ENCODE data around the gene RNF208. TPM values are rescaled to one million over a fixed set of nuclear protein-coding genes. Genes with fewer than 3 reads are reported as not detected.

Gene RNF208
- total and polyA plus RNA-seq, 2 donors (not counting 1 experiment from before 2014, with no cell fraction given) = 1.1 to 1.4 TPM

- Histone ChIP-seq H3K4me3 (ENCODE audit: control extremely low read depth in 1 of 5, extremely low read depth in 1 of 5, insufficient read depth in 1 of 5, low read depth in 2 of 5, low read length in 4 of 5) (no peak overlapping the region), H3K27ac (ENCODE audit: low read length in 2 of 2) (no peak overlapping the region), H3K9ac (ENCODE audit: low read length) (no peak overlapping the region), H3K9me3 (ENCODE audit: control extremely low read depth in 1 of 3, control insufficient read depth in 2 of 3, insufficient read depth in 1 of 3, low read length in 2 of 3) (peaks cover 0 to 3% (median 0%) of the 10 kb centered on the region in 3 donors), H3K4me1 (ENCODE audit: control insufficient read depth in 2 of 2, insufficient read depth in 2 of 2, low read length in 2 of 2) (peaks cover 26 to 40% of the 10 kb centered on the region in 2 donors), H3K36me3 (replicated peaks in 1 of 2; ENCODE audit: control extremely low read depth in 1 of 2, control insufficient read depth in 1 of 2, extremely low read depth in 1 of 2, insufficient read depth in 2 of 2, low read length in 1 of 2) (peaks cover 0 to 59% of the 10 kb centered on the region in 2 experiments), H4K20me1 (ENCODE audit: control insufficient read depth, insufficient read depth, low read length, poor library complexity, severe bottlenecking) (peaks cover 66% of the 10 kb centered on the region), H3K27me3 (replicated peaks in 1 of 4; ENCODE audit: control extremely low read depth in 1 of 4, control insufficient read depth in 3 of 4, insufficient read depth in 4 of 4, low read length in 3 of 4) (no peaks in the 10 kb centered on the region), H3K79me2 (ENCODE audit: control insufficient read depth, insufficient read depth, low read length) (peaks cover 62% of the 10 kb centered on the region), H2AFZ (ENCODE audit: insufficient read depth, low read depth, low read length, poor library complexity, severe bottlenecking) (no peak overlapping the region), H3K4me2 (replicated peaks; ENCODE audit: low read depth, low read length, poor library complexity, severe bottlenecking) (peak overlapping the region; percentile 95)
- Mint-ChIP-seq H3K4me1 (peaks cover 36% of the 10 kb centered on the region), H3K4me3 (peak overlapping the region; percentile 96), H3K27ac (no peak overlapping the region), H3K27me3 (no peaks in the 10 kb centered on the region), H3K9me3 (ENCODE audit: insufficient read depth) (no peaks in the 10 kb centered on the region)
- CTCF ChIA-PET = no interaction called here
- POLR2A ChIA-PET = no interaction called here
- DNase-seq = no peak
- TF ChIP-seq EZH2 (IDR thresholded peaks at IDR 0.05; ENCODE audit: borderline replicate concordance, insufficient read depth, low read depth, low read length, poor library complexity, severe bottlenecking) (no peak), CTCF (IDR thresholded peaks at IDR 0.05) (no peak)
- WGBS (ENCODE audit: insufficient coverage) = 96% methylated on average over 5 of the region's 6 CpGs
- no peak for ATAC-seq (ENCODE audit: low read depth)
- intact Hi-C loops (cut with micrococcal nuclease) = loop anchor here (5.0 kb wide), 1 partner anchor 59 kb away; no protein-coding TSS in a partner anchor
Observed at GRCh38 chr9:137186385-137186784, 35.7 kb downstream of the RNF208 start.

DNA sequence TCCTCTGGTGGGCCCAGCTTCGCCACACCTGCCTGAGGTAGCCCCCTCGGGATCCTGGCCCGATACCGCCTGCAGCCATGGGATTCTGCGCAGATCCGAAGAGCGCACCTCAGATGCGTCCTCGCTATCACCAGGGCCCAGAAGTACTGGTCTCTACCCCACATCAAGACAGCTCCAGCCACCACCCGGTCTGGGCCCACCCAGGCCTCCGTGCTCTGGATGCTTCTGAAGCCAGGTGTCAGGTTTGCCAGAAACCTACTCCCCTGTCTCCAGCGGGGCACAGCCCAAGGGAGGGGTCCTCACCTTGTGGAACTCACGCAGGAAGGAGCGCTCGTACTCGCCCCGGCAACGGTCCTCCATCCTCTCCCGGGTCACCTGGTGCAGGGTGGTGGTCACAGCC lies 36.1 kb downstream of the RNF208 start:
- WGBS (ENCODE audit: insufficient coverage) = 96% methylated on average over 19 of the region's 19 CpGs
- H3K4me1 ChIP-seq (ENCODE audit: control insufficient read depth in 2 of 2, insufficient read depth in 2 of 2, low read length in 2 of 2) = peaks cover 26 to 40% of the 10 kb centered on the region in 2 donors
- Mint-ChIP-seq H3K9me3 (ENCODE audit: insufficient read depth) (no peaks in the 10 kb centered on the region), H3K4me3 (peak overlapping the region; percentile 96), H3K4me1 (peaks cover 35% of the 10 kb centered on the region), H3K27me3 (no peaks in the 10 kb centered on the region), H3K27ac (no peak overlapping the region)
- ChIA-PET CTCF (no interaction called here), POLR2A (no interaction called here)
- intact Hi-C loops (cut with micrococcal nuclease) = loop anchor here (5.0 kb wide), 1 partner anchor 59 kb away; no protein-coding TSS in a partner anchor
- TF ChIP-seq EZH2 (IDR thresholded peaks at IDR 0.05; ENCODE audit: borderline replicate concordance, insufficient read depth, low read depth, low read length, poor library complexity, severe bottlenecking) (no peak), CTCF (IDR thresholded peaks at IDR 0.05) (no peak)
- no peak overlapping the region for H3K4me3 ChIP-seq (ENCODE audit: control extremely low read depth in 1 of 5, extremely low read depth in 1 of 5, insufficient read depth in 1 of 5, low read depth in 2 of 5, low read length in 4 of 5)
- peaks cover 0 to 59% of the 10 kb centered on the region in 2 experiments for H3K36me3 ChIP-seq (replicated peaks in 1 of 2; ENCODE audit: control extremely low read depth in 1 of 2, control insufficient read depth in 1 of 2, extremely low read depth in 1 of 2, insufficient read depth in 2 of 2, low read length in 1 of 2)
- H3K9ac ChIP-seq (ENCODE audit: low read length) = no peak overlapping the region
- peaks cover 57% of the 10 kb centered on the region for H3K79me2 ChIP-seq (ENCODE audit: control insufficient read depth, insufficient read depth, low read length)
- H3K27me3 ChIP-seq (replicated peaks in 1 of 4; ENCODE audit: control extremely low read depth in 1 of 4, control insufficient read depth in 3 of 4, insufficient read depth in 4 of 4, low read length in 3 of 4) = no peaks in the 10 kb centered on the region
- H3K9me3 ChIP-seq (ENCODE audit: control extremely low read depth in 1 of 3, control insufficient read depth in 2 of 3, insufficient read depth in 1 of 3, low read length in 2 of 3) = peaks cover 0 to 3% (median 0%) of the 10 kb centered on the region in 3 donors
- no peak for DNase-seq
- no peak overlapping the region for H3K27ac ChIP-seq (ENCODE audit: low read length in 2 of 2)
- peaks cover 62% of the 10 kb centered on the region for H4K20me1 ChIP-seq (ENCODE audit: control insufficient read depth, insufficient read depth, low read length, poor library complexity, severe bottlenecking)
- no peak overlapping the region for H2AFZ ChIP-seq (ENCODE audit: insufficient read depth, low read depth, low read length, poor library complexity, severe bottlenecking)
- ATAC-seq (ENCODE audit: low read depth) = no peak
- peak overlapping the region; percentile 22 for H3K4me2 ChIP-seq (replicated peaks; ENCODE audit: low read depth, low read length, poor library complexity, severe bottlenecking)

Data from B cell (primary cell).